ENCODE results near the gene CENPO. TPM values are rescaled to one million over a fixed set of nuclear protein-coding genes. Genes with fewer than 3 reads are reported as not detected.

CENPO gene
- total and polyA plus RNA-seq, 2 donors (not counting 3 experiments of a cell fraction or from before 2014, with no cell fraction given): 26.8 to 45.3 TPM

DNA sequence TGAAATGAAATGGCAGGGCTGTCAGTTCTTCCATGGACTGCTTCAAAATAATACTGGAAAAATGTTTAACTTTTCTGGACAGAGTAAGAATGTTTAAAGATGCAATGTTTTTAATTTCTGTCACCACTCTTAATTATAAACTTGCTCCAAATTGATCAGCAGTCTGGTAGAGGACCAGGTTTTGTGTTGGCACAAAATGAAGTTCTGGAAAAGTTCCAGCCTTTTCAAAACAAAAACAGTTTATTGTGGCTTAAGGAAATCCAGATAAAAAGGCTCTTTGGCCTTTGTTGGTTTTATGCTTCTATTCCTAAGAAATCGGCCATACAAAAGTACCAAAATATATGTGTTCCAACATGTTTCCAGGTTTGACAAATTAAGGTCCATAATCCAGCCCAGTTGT is 48.9 kb upstream of the CENPO start:
- FAIRE-seq (no peak), DNase-seq (ENCODE audit: low read depth, low spot score) (peak; percentile 5)
- POLR2A ChIA-PET: no interaction called here

DNA sequence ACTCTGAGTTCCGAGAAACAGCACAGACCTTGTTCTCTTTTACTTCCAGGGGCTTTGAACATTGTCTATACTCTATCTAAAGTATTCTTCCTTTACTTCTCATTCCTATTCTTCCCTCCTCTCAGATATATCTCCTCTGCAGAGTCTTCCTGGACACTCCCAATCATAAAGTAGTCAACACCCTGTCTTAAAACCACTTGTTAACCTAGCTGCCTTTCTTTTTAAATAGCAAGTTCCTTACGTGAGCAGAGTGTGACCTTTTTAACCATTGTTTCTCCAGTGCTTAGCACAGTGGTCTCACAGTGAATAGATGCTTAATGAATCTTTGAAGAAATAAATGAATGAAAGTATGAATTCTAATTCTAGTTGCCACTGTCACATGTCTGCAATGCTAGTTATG is 47.4 kb upstream of the CENPO start:
- H3K9me3 ChIP-seq (replicated peaks; ENCODE audit: control insufficient read depth, insufficient read depth, low read length): no peaks in the 10 kb centered on the region
- H3K9ac ChIP-seq (replicated peaks; ENCODE audit: extremely low read depth, insufficient read depth, low read length): no peak overlapping the region
- FAIRE-seq: no peak
- no peaks in the 10 kb centered on the region for H3K27me3 ChIP-seq (ENCODE audit: control insufficient read depth in 2 of 2, insufficient read depth in 2 of 2, low read length in 2 of 2)
- BruUV-seq (replicated peaks): no TSS peak
- ChIA-PET POLR2A (no interaction called here), CTCF (interaction anchor here (1.0 kb wide), 1 partner anchor 17 kb away, joined by 4 read pairs; no protein-coding TSS in a partner anchor)
- intact Hi-C loops (cut with micrococcal nuclease) (no loop called here), dilution Hi-C loops (cut with MboI; ENCODE audit: extremely low pct_ligation_motif_present, low sequenced_read_pairs) (no loop called here)
- no peak overlapping the region for H2AFZ ChIP-seq (ENCODE audit: low read depth, low read length)
- TF ChIP-seq JUN (IDR thresholded peaks at IDR 0.05; ENCODE audit: borderline replicate concordance, insufficient read depth, insufficient read length, low read depth): no peak
- TF ChIP-seq GATA2 (IDR thresholded peaks at IDR 0.05; ENCODE audit: insufficient read depth, insufficient read length, low read depth, low read length): no peak
- TF ChIP-seq POLR2A (IDR thresholded peaks at IDR 0.05; ENCODE audit: low read depth, low read length): no peak
- no peak for TF ChIP-seq EZH2 (IDR thresholded peaks at IDR 0.05; ENCODE audit: borderline replicate concordance, low read depth, low read length, severe bottlenecking)
- no peak for TF ChIP-seq MYC (IDR thresholded peaks at IDR 0.05; ENCODE audit: low read depth, low read length)
- TF ChIP-seq CTCF (IDR thresholded peaks at IDR 0.05; ENCODE audit: extremely low read depth in 1 of 2, insufficient read depth in 1 of 2, low read depth in 1 of 2, low read length in 2 of 2): no peak
- no peak for TF ChIP-seq MAX (IDR thresholded peaks at IDR 0.05; ENCODE audit: insufficient read depth, insufficient read length)
- TF ChIP-seq FOS (IDR thresholded peaks at IDR 0.05; ENCODE audit: borderline replicate concordance, insufficient read depth, low read length): no peak
- no peak for TF ChIP-seq POLR2AphosphoS5 (IDR thresholded peaks at IDR 0.05; ENCODE audit: insufficient read depth, low read depth, low read length)
- H3K27ac ChIP-seq (ENCODE audit: insufficient read depth, low read depth, low read length): no peak overlapping the region
- DNase-seq (ENCODE audit: low read depth, low spot score): no peak
- H3K79me2 ChIP-seq (ENCODE audit: control insufficient read depth, insufficient read depth, low read length): no peaks in the 10 kb centered on the region
- H3K36me3 ChIP-seq (ENCODE audit: control insufficient read depth in 2 of 2, extremely low read depth in 1 of 2, insufficient read depth in 2 of 2, low read length in 2 of 2): peaks cover 0 to 6% of the 10 kb centered on the region in 2 experiments
- H4K20me1 ChIP-seq (replicated peaks; ENCODE audit: control insufficient read depth, extremely low read depth, insufficient read depth, low read length): no peaks in the 10 kb centered on the region
- no peak overlapping the region for H3K4me3 ChIP-seq (replicated peaks in 1 of 3; ENCODE audit: insufficient read depth in 1 of 3, low read depth in 1 of 3, low read length in 3 of 3)
- H3K4me1 ChIP-seq (ENCODE audit: control insufficient read depth, extremely low read depth, insufficient read depth, low read length): no peaks in the 10 kb centered on the region
- H3K9me1 ChIP-seq (replicated peaks; ENCODE audit: control insufficient read depth, extremely low read depth, insufficient read depth, low read length): no peaks in the 10 kb centered on the region
- H3K4me2 ChIP-seq (ENCODE audit: insufficient read depth, low read length): no peak overlapping the region

More for the DNA sequence above, 48.9 kb upstream of the CENPO start:
- H3K36me3 ChIP-seq (ENCODE audit: control insufficient read depth in 2 of 2, extremely low read depth in 1 of 2, insufficient read depth in 2 of 2, low read length in 2 of 2): peaks cover 0 to 6% of the 10 kb centered on the region in 2 experiments
- H4K20me1 ChIP-seq (replicated peaks; ENCODE audit: control insufficient read depth, extremely low read depth, insufficient read depth, low read length): no peaks in the 10 kb centered on the region
- H3K9me3 ChIP-seq (replicated peaks; ENCODE audit: control insufficient read depth, insufficient read depth, low read length): no peaks in the 10 kb centered on the region
- no peaks in the 10 kb centered on the region for H3K79me2 ChIP-seq (ENCODE audit: control insufficient read depth, insufficient read depth, low read length)
- H3K27ac ChIP-seq (ENCODE audit: insufficient read depth, low read depth, low read length): no peak overlapping the region
- H3K4me3 ChIP-seq (replicated peaks in 1 of 3; ENCODE audit: insufficient read depth in 1 of 3, low read depth in 1 of 3, low read length in 3 of 3): no peak overlapping the region
- no peaks in the 10 kb centered on the region for H3K27me3 ChIP-seq (ENCODE audit: control insufficient read depth in 2 of 2, insufficient read depth in 2 of 2, low read length in 2 of 2)
- no peak overlapping the region for H2AFZ ChIP-seq (ENCODE audit: low read depth, low read length)
- H3K4me1 ChIP-seq (ENCODE audit: control insufficient read depth, extremely low read depth, insufficient read depth, low read length): no peaks in the 10 kb centered on the region
- no peak overlapping the region for H3K4me2 ChIP-seq (ENCODE audit: insufficient read depth, low read length)
- H3K9ac ChIP-seq (replicated peaks; ENCODE audit: extremely low read depth, insufficient read depth, low read length): no peak overlapping the region
- no peak for TF ChIP-seq MYC (IDR thresholded peaks at IDR 0.05; ENCODE audit: low read depth, low read length)
- H3K9me1 ChIP-seq (replicated peaks; ENCODE audit: control insufficient read depth, extremely low read depth, insufficient read depth, low read length): no peaks in the 10 kb centered on the region
- intact Hi-C loops (cut with micrococcal nuclease): no loop called here
- no TSS peak for BruUV-seq (replicated peaks)
- CTCF ChIA-PET: no interaction called here
- dilution Hi-C loops (cut with MboI; ENCODE audit: extremely low pct_ligation_motif_present, low sequenced_read_pairs): no loop called here

All from endothelial cell of umbilical vein (primary cell).